Retinal pigment epithelial cell (primary cell): Measurements from ENCODE around the gene PRRT1.
"Not testable (repeated sequence)": the region's sequence is repeated elsewhere in the genome, so short reads cannot be mapped to it uniquely, and the experiment has no call there.

ENCODE experiments used
- DNase-seq: peaks from one replicate; pipeline ENCODE4 v3.0.0-alpha.2; 2010; ENCODE audit warnings: low read depth
- H3K4me3 ChIP-seq: 2 replicates; pipeline ENCODE4 v1.5.1; 2011; ENCODE audit warnings: mild to moderate bottlenecking, low read length, control low read depth, moderate library complexity
- CTCF ChIP-seq: conservative IDR thresholded peaks from 2 replicates; pipeline ENCODE4 v1.5.1; 2011; ENCODE audit warnings: low read depth, low read length, control low read depth, inconsistent platforms

PRRT1 gene

GRCh38 chr6:32187009-32187709 lies 35.4 kb upstream of the PRRT1 start:
- H3K4me3 ChIP-seq, result no peak overlapping the region
- DNase-seq, result no peak
- no peak for TF ChIP-seq CTCF

GRCh38 chr6:32186151-32186840 lies 34.6 kb upstream of the PRRT1 start:
- H3K4me3 ChIP-seq, DNase-seq: not testable (repeated sequence)

- not testable (repeated sequence) for DNase-seq, H3K4me3 ChIP-seq
Observed at GRCh38 chr6:32185681-32186131, 34.0 kb upstream of the PRRT1 start.

GRCh38 chr6:32184084-32184640 lies 32.4 kb upstream of the PRRT1 start, which contains the start of gene AGER:
TSS of gene AGER (minus strand) at chr6:32184253. CDS start at chr6:32184222, 31 bp downstream.
- no peak for DNase-seq
- no peak for TF ChIP-seq CTCF
- no peak within 1 kb of the TSS for H3K4me3 ChIP-seq

DNA sequence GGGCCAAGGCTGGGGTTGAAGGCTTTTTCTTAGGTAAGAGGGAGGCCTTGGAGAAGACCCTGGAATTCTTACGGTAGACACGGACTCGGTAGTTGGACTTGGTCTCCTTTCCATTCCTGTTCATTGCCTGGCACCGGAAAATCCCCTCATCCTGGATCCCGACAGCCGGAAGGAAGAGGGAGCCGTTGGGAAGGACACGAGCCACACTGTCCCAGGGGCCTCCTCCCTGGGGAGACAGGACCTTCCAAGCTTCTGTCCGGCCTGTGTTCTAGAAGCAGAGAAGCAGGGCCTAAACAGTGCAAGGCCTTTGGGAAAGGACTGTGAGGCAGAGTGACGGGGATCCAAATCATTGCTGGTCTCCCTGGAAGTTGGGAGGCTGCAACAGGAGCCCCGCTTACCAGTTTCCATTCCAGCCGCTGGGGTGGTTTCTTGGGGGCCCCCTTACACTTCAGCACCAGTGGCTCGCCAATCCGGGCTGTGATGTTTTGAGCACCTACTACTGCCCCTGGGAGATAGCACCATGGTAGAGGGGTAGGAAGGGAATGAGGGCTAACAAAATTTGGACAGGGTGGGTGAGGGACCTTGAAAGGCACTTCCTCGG lies 31.8 kb upstream of the PRRT1 start:
- no peak for TF ChIP-seq CTCF
- no peak overlapping the region for H3K4me3 ChIP-seq
- DNase-seq, result no peak

DNA sequence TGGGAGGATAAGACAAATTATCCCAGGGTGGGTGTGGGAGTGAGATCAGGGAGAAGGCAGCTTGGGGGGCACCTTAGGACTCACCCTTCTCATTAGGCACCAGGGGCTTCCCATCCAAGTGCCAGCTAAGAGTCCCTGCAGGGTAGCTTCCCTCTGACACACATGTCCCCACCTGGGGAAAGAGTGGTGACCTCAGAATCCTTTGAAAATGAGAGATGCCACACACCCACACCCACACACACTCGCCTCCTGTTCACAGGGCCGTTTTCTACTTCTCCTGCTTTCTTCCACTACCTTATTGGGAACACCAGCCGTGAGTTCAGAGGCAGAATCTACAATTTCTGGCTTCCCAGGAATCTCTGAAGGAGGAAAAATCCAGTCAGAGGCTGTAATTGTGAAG lies 31.3 kb upstream of the PRRT1 start:
- no peak for TF ChIP-seq CTCF
- no peak overlapping the region for H3K4me3 ChIP-seq
- no peak for DNase-seq

GRCh38 chr6:32182555-32182981 lies 30.8 kb upstream of the PRRT1 start:
- H3K4me3 ChIP-seq, result no peak overlapping the region
- no peak for TF ChIP-seq CTCF

More at GRCh38 chr6:32182555-32182981, 30.8 kb upstream of the PRRT1 start:
- no peak for DNase-seq
